Stimulated activated CD4-positive, alpha-beta T cell treated with anti-CD3 and anti-CD28 coated beads, TNF-alpha, amount 100 ng/mL, for 24 hours (primary cell): ENCODE measurements around the gene ADAM11.
"Not testable (repeated sequence)": the region's sequence is repeated elsewhere in the genome, so short reads cannot be mapped to it uniquely, and the experiment has no call there.

Experiments used
- DNase-seq, 3 experiments: peaks; one replicate each; pipeline ENCODE4 v3.0.0-alpha.2; 2020; ENCODE audit warnings: low read depth in 3 of 3

Gene ADAM11, protein sequence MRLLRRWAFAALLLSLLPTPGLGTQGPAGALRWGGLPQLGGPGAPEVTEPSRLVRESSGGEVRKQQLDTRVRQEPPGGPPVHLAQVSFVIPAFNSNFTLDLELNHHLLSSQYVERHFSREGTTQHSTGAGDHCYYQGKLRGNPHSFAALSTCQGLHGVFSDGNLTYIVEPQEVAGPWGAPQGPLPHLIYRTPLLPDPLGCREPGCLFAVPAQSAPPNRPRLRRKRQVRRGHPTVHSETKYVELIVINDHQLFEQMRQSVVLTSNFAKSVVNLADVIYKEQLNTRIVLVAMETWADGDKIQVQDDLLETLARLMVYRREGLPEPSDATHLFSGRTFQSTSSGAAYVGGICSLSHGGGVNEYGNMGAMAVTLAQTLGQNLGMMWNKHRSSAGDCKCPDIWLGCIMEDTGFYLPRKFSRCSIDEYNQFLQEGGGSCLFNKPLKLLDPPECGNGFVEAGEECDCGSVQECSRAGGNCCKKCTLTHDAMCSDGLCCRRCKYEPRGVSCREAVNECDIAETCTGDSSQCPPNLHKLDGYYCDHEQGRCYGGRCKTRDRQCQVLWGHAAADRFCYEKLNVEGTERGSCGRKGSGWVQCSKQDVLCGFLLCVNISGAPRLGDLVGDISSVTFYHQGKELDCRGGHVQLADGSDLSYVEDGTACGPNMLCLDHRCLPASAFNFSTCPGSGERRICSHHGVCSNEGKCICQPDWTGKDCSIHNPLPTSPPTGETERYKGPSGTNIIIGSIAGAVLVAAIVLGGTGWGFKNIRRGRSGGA

DNA sequence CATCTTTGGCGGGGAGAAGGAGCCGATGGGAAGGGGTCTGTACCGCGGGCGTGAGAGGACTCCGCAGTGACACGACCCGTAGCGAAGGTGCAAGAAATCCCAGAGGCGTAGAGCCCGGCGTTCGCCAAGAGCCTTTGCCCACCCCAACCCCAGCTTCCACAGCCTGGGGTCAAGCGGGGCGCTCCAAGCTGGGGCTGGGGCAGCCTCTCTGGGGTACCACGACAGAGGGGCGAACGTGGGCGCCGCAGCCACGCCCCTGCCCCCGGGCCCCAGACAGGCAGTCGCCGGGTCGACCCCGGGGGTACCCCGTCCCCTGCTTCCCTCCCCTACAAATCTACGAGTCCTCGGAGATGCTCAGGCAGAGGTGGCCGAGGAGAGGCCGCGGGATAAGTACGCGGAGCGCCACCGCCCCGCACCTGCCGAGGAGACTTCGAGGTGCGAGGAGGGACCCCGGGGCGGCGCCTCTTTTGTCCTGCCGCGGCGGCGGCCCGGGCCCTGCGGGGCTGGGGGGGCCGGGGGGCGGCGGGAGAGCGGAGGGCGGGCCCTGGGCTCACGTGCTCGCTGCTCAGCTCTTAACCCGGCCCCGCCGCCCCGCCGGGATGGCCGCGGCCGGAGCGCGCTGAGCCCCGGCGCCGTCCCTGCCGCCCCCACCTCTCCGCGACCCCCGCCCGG, at the start of gene ADAM11:
ADAM11 (plus strand) TSS at position 575 of the 672 bp plus-strand sequence. CDS start 212 bp downstream, outside the sequence.
- DNase-seq = no peak

DNA sequence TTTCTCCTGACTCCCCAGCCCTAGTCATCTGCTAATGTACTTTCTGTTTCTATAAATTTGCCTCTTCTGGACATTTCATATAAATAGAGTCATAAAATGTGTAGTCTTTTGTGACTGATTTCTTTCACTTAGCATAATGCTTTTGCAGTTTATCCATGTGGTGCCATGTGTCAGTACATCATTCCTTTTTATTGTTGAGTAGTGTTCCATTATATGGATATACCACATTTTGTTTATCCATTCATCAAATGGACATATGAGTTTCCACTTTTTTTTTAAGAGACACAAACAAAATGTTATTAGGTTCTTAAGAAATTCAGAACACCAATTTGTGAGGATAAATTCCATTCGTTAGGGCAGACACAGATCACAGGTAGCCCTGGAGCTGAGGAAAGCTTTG, 39.3 kb upstream of the ADAM11 start:
- no peak for DNase-seq

DNA sequence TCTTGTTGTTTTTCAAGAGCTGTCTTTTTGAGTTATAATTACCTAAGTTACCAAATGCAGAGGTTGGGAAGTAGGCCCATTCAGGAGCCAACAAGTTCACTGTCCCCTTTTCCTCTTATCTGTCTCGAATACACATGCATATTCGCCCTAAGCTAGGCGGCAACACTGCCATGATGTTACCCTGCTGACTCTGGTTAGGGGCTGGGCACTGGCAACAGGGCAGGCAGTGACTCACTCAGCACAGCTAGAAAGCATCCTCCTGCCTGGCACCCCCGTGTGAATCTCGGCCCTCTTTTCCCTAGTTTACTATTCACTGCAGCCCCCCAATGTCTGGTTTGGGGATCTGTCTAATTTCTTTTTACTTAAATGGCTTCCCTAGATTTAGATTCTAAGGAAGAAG, 36.5 kb upstream of the ADAM11 start:
- DNase-seq = no peak

DNA sequence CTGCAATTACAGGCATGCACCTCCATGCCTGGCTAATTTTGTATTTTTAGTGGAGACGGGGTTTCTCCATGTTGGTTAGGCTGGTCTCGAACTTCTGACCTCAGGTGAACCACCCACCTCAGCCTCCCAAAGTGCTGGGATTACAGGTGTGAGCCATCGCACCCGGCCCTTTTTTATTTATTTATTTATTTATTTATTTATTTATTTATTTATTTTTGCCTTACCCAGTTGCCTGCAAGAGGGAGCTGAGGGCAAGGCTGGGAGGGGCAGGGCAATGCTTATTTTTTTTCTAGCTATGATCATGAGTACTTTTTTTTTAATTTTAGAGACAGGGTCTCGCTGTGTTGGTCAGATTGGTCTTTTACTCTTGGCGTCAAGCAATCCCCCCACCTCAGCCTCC, 32.7 kb upstream of the ADAM11 start:
- DNase-seq = not testable (repeated sequence)

DNA sequence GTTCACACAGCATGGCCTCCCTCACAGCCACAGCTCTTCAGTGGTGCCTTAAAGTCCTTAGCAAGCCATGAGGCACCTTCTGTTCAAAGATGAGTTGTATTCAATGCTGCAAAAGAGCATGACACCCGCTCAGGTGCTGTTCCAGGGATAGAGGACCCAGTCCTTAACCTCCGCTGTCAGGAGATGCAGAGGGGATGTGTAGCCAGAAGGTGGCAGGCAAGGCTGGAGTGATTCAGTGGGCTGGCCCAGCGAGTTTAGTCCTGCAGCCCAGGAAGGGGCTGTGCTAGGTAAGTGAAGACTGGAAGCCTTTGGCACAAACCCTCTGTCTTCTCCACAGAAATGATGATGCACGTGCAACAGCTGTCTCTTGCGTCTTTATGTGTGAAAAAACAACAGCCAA, 25.0 kb upstream of the ADAM11 start:
- no peak for DNase-seq

DNA sequence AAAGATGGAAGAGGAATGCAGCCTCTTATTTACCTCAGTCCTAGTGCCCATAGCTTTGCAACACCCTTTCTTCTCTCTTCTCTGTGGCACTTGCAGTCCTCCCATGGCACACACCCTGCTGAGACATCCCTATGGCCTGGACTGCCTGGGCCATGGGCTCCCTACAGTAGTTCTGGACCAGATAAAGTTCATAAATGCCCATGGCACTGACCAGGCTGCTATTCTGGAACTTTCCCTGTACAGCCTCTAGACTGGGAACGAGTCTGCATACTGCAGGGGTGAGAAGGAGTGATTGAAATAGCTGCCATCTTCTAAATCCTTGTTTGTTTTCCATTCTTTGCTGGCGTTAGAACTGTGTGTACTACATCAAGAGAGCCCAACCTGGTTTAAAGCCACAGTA, 24.5 kb upstream of the ADAM11 start:
- no peak for DNase-seq

DNA sequence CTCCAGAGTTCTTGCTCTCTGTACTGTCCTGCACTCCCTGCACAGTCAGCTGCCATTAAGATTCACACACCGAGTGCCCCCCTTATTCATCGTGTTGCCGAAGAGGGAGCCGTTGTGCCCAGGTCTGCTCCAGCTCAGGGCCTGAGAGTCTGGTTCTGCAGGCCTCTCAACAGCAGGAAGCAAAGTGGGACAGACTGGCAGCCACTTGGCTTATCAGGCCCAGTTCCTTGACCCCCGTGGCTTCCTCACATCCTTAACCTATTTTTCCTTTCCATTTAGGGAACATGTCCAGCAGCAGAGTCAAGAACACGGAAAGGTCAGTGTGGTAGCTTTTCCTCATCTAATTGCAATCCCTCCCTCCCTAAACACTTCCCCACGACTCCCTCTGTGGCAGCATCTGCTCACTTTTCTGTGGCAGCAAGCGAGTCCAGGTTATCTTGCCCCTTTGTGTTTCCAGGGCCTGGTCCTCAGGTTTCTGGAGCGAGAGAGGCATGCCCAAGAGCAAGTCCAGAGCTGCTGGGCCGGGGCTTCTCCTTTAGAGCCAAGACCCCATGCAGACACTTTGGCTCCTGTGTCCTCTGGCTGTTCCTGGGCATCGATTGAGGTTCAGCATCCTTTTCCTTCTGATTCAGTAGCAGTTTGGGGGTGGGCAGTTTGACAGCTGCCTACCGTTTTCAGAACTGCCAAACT, 22.1 kb upstream of the ADAM11 start:
- no peak for DNase-seq

DNA sequence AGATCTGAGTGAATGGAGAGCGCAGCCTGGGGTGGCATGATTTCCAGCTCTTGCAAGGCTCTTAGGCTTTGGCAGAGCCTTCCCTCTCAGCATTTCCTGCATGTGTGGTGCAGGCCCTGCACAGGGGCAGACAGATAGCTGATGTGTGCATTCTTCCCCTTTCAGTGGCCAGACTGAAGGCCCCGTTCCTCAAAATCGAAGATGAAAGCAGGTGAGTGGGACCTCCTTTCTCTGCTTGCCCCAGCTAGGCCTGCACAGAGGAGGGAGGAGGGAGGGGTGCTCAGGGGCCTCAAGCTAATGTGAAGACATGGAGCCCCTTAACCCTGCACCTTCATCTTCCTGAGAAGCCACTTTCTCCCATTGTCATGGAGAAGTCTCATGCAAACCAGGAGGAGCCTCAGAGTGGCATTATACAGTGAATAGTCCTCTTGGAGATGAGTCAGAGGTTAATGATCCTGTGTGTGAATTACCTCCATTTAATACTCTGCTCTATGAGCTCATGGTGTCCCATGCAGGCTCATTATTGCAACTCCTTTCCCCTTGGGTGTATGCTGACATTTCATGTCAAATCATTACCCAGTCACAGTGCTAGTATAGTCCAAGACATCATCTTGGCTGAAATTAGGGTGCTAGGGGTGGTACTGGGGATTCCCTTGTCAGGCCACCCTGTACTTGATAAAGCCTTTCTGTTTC, 20.4 kb upstream of the ADAM11 start:
- DNase-seq = no peak

DNA sequence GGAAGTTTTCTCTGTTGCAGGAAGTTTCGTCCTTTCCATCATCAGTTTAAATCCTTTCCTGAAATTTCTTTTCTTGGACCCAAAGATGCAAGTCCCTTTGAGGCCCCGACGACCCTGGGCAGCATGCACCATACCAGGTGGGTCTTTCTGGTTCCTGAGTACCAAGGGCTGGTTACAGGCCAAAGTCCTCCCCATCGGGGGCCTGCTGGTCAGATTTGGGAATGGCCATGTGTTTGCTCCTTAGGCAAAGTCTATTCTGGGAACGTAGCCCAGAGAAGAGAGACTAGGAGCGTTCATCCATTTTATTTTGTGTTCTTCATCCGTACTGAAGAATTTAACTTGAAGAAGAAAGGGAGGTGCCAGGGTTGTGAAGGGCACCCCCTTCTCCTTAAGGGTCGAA, 17.5 kb upstream of the ADAM11 start:
- no peak for DNase-seq

DNA sequence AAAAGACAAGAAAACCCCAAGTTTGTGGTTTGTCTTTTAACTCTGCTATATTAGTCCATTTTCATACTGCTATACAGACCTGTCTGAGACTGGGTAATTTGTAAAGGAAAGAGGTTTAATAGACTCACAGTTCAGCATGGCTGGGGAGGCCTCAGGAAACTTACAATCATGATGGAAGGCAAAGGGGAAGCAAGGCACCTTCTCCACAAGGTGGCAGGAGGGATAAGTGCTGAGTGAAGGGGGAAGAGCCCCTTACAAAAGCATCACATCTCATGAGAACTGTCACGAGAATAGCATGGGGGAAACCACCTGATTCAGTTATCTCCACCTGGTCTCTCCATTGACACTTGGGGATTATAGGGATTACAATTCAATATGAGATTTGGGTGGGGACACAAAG, 13.5 kb upstream of the ADAM11 start:
- DNase-seq = no peak

DNA sequence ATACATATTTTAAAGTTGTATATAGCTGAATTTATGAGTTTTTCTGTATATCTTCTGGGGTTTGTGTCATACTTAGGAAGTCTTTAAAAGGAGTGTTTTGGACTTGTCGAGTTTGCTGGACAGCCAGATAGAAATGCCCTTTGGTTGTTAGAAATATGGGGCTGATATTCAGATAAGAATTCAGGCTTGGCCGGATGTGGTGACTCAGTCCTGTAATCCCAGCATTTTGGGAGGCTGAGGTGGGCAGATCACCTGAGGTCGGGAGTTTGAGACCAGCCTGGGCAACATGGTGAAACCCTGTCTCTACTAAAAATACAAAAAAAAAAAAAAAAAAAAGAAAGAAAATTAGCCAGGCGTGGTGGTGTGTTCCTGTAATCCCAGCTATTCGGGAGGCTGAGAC, 13.1 kb upstream of the ADAM11 start:
- DNase-seq = not testable (repeated sequence)

DNA sequence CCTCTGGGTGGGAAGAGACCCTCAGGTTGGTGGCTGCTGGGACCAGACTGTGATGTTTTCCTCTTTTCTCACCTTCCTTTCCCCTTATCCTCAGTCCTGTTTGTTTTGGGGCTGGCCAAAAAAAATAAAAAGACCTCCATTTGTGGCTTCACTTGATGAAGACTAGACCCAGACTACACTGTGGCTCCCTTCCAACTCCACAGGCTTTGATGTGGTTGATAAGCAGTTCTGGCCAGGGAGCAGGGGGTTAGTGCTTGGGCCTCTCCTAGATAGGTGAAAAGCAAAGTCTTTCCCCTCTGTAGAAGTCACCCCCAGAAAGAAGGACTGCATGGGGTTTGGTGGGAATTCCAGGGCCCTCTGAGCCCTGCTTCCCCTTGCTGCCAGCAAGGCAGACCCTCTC, 11.2 kb upstream of the ADAM11 start:
- DNase-seq = no peak

DNA sequence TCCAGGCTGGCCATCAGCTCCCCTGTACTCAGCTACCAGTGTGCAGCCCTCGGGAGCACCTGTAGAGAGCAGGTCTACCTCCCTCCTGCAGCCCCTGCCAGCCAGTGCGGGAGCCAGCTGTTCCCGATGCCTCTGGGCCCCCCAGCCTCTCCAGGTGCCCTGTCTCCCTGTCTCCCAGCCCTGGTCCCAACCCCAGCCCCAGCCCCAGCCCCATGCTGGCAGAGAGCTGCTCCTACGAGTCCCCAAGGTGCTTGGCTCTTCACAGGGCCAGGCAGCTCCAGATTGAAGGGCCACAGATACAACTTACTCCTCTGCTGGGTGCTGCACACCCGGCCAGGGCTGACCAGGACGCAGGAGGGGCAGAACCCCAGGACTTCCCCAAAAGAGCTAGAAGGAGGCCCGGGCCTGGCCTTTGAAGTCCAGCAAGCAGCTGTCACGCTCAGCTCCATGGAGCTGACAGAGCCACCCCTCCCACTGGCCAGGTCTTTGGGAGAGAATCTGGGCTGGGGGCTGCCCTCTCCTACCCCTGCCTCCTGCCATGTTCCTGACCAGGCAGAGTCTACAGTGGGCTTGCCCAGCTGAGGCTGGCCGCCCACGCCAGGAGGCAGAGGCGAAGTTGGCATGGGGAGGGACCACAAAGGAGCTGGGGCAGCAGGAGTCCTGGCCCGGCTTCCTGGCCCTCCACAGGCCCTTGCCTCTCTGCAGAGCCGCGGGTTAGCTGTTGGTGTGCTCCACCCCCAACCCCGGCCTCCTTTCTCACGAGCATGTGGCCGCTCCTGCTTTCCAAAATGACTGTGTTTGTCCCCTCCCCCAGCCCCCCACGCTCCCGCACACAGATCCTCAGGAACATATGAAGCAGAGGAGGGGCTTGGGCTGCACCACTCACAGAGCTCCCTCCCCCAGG, 9.5 kb upstream of the ADAM11 start:
- DNase-seq = no peak

DNA sequence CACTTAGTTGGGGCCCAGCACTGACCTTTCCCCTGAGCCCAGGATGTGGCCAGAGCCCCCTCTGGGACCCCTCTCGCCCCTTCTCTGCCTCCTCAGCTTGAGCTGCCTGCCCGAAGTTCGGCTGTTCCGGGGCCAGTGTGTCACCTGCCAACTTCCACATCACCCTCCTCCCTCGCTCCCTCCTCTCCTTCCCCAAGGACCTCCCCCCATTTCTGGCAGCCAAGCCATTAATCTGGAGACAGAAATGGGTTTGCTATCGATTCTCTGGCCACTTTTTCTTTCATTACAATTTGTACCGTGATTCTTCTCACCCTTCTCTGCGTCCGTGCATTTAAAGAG, 8.8 kb upstream of the ADAM11 start:
- no peak for DNase-seq

DNA sequence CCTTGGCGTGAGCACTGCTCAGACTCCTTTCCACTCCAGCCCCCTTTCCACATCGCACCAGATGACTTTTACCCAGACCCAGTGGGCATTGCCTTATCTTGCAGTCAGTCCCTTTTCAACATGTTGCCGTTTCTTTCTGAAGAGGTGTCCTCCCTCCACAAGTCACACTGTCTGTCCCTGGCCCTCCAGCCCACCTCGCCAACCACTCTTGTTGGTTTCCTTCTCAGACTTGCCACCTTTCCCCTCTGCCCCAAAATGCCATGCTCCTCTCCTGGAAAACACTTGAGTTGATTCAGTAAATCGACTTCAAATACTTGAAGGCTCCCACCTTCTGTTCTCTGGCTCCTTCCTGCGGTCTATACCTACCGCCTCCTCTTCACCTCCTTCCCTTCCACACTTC, 7.5 kb upstream of the ADAM11 start:
- DNase-seq = no peak

DNA sequence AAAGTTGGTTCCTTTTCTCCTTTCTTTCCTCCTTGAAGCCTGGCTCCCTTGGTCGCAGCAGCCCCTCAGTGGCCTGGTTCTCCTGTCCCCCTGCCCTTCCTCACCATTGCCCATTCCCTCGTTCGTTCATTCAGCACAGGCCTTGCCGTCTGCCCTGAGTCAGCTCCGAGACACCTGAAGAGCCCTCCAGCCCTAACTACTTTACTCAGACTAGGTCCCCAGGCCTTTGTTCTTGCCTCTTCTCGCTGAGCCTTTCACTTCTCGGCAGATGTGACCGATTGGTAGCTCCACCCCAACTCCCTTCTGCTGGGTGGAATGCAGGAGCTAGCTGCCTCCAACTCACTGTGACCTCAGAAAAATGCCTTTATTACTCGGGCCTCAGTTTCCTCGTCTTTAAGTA, 7.0 kb upstream of the ADAM11 start:
- no peak for DNase-seq

DNA sequence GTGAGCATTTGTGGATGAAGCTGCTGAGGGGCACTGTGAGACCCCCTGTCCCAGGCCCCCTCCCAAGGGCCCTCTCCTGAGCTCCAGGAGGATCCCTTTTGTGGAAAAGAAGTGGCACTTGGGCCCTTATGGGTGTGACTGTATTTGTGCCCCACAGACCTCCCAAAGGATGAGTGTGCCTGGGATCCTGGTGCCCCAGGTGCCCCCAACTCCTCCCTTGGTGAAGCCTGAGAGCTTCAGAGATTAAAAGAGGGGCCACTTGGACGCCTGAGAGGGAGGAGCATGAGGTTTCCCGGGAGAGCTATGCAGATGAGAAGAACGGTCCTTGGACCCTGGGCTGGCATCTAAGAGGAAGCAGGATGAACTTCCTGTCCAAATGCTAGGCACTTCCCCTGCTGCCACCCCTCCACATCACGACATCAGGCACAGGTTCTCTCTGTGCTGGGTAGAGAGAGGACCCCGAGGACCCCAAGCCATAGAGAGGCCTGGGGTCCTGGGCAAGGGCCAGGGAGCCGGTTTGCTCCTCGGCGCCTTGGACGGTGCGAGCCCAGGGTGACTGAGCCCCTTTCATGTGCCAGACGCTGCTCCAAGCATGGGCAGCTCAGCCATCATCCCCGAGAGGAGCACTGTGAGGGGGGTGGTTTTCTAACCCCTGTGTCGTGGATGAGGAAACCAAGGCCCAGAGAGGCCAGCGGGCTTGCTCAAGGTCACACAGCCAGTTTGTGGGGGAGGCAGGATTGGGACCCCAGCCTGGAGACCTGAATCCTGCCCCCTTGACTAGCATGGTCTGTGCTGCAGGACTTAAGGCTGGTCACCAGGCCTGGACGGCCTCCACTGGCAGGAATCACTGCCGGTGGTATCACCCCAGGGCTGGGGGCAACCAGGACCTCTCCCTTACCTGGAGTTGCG, 5.6 kb upstream of the ADAM11 start:
- DNase-seq = no peak

DNA sequence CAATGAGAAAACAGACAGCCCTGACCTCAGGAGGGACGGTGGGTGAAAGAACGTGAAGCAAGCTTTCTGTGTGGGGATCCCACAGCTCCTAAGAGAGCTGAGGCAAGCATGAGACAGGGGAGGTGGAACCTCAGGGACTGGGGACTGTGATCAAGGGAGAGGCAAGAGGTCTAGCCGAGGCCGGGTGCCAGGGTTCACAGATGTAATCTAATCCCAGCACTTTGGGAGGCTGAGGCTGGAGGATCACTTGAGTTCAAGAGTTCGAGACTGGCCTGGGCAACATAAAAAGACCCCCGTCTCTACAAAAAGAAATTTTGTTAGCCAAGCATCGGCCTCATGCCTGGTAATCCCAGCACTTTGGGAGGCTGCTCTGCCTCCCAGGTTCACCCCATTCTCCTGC, 4.5 kb upstream of the ADAM11 start:
- no peak for DNase-seq

DNA sequence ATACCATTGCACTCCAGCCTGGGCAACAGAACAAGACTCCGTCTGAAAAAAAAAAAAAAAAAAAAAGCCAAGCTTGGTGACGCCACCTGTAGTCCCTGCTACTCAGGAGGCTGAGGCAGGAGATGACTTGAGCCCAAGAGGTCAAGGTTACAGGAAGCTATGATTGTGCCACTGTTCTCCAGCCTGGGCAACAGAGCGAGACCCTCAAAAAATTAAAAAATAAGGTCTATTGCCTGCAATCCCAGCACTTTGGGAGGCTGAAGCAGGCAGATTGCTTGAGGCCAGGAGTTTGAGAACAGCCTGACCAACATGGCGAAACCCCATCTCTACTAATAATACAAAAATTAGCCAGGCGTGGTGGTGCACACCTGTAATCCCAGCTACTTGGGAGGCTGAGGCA, 3.6 kb upstream of the ADAM11 start:
- not testable (repeated sequence) for DNase-seq
